Skeletal muscle satellite cell (primary cell): ENCODE measurements around the gene ATOSB.

ENCODE experiments used
- H3K27me3 ChIP-seq: 2 replicates; pipeline ENCODE4 v1.7.0; 2013; ENCODE audit warnings: low read length; ENCODE audit not compliant: control insufficient read depth, insufficient read depth
- H3K36me3 ChIP-seq: 2 replicates; pipeline ENCODE4 v1.7.0; 2013; ENCODE audit warnings: mild to moderate bottlenecking, control low read depth, low read length; ENCODE audit not compliant: insufficient read depth
- H3K4me1 ChIP-seq: 2 replicates; pipeline ENCODE4 v1.7.0; 2013; ENCODE audit warnings: low read length; ENCODE audit not compliant: control insufficient read depth, insufficient read depth
- H3K4me2 ChIP-seq: 2 replicates; pipeline ENCODE4 v1.7.0; 2013; ENCODE audit warnings: mild to moderate bottlenecking, low read length
- H3K4me3 ChIP-seq: 2 replicates; pipeline ENCODE4 v1.7.0; 2013; ENCODE audit warnings: low read length
- H3K9ac ChIP-seq: 2 replicates; pipeline ENCODE4 v1.7.0; 2013; ENCODE audit warnings: mild to moderate bottlenecking, low read depth, low read length, moderate library complexity
- H3K9me3 ChIP-seq: replicated peaks from 2 replicates; pipeline ENCODE4 v1.7.0; 2013; ENCODE audit warnings: mild to moderate bottlenecking, control low read depth, low read length

The ATOSB gene

DNA sequence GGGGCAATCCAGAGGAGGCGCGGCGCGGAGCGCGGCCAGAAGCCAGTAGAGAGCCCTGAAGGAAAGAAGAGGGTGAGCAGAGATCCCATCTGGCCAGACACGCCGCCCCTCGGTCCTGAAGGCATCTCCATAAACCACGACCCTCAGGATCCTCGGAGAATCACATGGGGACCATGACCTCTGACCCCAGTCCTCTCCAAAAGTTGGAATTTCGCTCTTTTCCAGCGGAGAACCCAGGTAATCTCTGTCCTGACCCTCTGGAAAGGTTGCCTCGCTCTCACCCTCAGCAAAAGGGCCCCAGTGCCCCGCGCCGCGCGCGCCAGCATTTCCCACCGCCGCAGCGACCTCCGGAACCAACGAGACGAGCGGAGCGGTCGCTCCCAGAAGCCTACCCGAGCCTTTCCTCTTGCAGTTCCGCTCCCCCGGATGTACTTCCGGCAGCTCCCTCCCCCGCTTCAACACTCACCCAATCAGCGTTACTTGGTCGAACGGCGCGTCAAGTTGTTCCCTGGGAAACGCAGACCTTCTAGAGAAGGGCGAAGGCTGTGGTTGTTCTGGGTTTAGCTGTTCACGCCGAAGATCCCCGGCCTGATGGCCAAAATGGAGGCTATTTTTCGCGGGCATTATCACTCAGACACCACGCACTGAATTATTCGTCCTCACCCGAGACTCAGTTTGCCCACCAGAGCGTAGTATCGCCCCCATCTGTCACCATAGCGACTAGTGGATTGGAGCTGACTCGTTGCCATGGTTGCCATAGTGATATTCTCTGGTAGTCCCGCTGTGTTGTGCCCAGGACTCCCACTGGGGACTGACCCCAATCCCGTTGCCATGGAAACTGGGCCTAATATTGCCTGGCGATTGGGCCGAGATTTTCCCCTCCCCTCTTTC lies 12.6 kb downstream of the ATOSB start, which contains the start of gene STOML2:
STOML2 (minus strand) TSS at position 363 of the 891 bp plus-strand sequence; CDS start at position 326, 37 bp downstream.
- Histone ChIP-seq H3K4me2 (peak within 1 kb of the TSS; percentile 85), H3K4me1 (peaks cover 16% of the 10 kb centered on the region), H3K9me3 (no peaks in the 10 kb centered on the region), H3K4me3 (peak within 1 kb of the TSS; percentile 80), H3K36me3 (peaks cover 55% of the 10 kb centered on the region), H3K27me3 (no peaks in the 10 kb centered on the region), H3K9ac (peak within 1 kb of the TSS; percentile 93)

- Histone ChIP-seq H3K4me3 (peak overlapping the region; percentile 80), H3K4me1 (peaks cover 16% of the 10 kb centered on the region), H3K36me3 (peaks cover 51% of the 10 kb centered on the region), H3K27me3 (no peaks in the 10 kb centered on the region), H3K9ac (peak overlapping the region; percentile 93), H3K4me2 (peak overlapping the region; percentile 85), H3K9me3 (no peaks in the 10 kb centered on the region)
Observed at GRCh38 chr9:35102465-35102768, 13.2 kb downstream of the ATOSB start.

DNA sequence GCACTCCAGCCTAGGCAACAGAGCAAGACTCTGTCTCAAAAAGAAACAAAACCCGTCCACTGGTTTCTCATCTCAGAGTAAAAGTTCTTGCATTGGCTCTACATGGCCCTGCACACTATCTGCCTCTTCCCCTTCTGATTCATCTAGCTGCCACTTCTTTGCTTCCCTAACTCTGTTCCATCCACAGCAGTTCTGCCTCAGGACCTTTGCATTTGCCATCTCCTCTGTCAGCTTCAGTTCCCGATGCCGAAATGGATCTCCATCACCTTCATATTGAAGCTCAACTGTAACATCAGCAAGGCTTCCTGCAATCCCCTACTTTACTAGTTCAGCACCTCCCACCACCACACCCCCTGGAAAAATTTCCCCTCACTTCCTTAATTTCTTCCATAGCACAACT lies 18.1 kb downstream of the ATOSB start:
- peaks cover 24% of the 10 kb centered on the region for H3K36me3 ChIP-seq
- no peaks in the 10 kb centered on the region for H3K27me3 ChIP-seq
- H3K4me1 ChIP-seq, result peaks cover 17% of the 10 kb centered on the region
- H3K4me2 ChIP-seq, result no peak overlapping the region
- H3K9me3 ChIP-seq, result no peaks in the 10 kb centered on the region
- H3K4me3 ChIP-seq, result no peak overlapping the region
- H3K9ac ChIP-seq, result no peak overlapping the region

DNA sequence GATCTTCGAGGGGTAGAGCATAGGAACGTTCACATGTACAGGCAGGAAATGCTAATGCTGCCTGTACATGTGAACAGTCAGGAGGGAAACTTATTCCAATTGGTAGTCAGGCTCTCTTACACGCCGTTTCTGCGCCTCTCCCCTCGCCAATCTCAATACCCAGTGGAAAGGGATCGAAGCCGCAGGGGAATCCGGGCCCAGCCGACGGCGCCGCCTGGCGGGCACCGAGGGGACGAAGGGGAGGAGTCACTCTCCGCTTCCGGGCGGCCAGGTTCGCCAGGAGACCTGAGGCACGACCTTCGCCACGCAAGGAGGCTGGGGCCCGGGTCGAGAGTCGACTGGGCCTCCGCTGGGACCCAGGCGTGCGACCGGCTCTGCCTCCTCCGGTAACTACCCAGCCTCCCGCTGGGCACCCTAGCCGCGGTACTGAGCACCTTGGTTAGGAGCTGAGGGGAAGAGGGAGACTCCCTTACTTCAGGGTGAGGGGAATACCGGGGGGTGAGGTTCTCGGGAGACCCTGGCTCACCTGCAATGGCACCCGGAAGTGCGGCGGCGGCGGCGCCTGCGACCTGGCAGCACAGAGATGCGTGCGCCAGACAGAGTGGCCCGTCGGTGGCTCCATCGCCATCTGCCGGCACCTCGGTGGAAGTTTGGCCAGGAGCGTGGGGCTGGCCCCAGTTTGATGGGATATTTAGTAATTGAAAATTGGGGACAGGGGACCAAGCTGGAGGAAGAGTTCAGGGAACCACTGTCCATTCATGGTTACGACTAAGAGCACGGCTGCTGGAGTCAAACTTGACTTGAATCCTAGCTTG lies 19.4 kb downstream of the ATOSB start, which contains the start of gene PIGO:
PIGO (minus strand) TSS at position 557 of the 815 bp plus-strand sequence. CDS start 1,026 bp downstream, outside the sequence.
- peak within 1 kb of the TSS; percentile 91 for H3K4me2 ChIP-seq
- peaks cover 8% of the 10 kb centered on the region for H3K4me1 ChIP-seq
- peaks cover 29% of the 10 kb centered on the region for H3K36me3 ChIP-seq
- peak within 1 kb of the TSS; percentile 98 for H3K9ac ChIP-seq
- H3K9me3 ChIP-seq, result no peaks in the 10 kb centered on the region
- no peaks in the 10 kb centered on the region for H3K27me3 ChIP-seq
- H3K4me3 ChIP-seq, result peak within 1 kb of the TSS; percentile 97

- no peak overlapping the region for H3K4me2 ChIP-seq
- H3K9ac ChIP-seq, result no peak overlapping the region
- H3K9me3 ChIP-seq, result no peaks in the 10 kb centered on the region
- no peaks in the 10 kb centered on the region for H3K27me3 ChIP-seq
- peaks cover 46% of the 10 kb centered on the region for H3K36me3 ChIP-seq
- peaks cover 8% of the 10 kb centered on the region for H3K4me1 ChIP-seq
- H3K4me3 ChIP-seq, result no peak overlapping the region
Observed at GRCh38 chr9:35091536-35091935, 24.1 kb downstream of the ATOSB start.

- Histone ChIP-seq H3K27me3 (no peaks in the 10 kb centered on the region), H3K9ac (no peak overlapping the region), H3K4me3 (no peak overlapping the region), H3K4me1 (no peaks in the 10 kb centered on the region), H3K9me3 (no peaks in the 10 kb centered on the region), H3K4me2 (no peak overlapping the region), H3K36me3 (peaks cover 49% of the 10 kb centered on the region)
Observed at GRCh38 chr9:35089434-35089833, 26.2 kb downstream of the ATOSB start.

GRCh38 chr9:35085078-35085477 lies 30.6 kb downstream of the ATOSB start:
- H3K4me2 ChIP-seq, result no peak overlapping the region
- no peaks in the 10 kb centered on the region for H3K9me3 ChIP-seq
- no peak overlapping the region for H3K9ac ChIP-seq
- H3K4me1 ChIP-seq, result no peaks in the 10 kb centered on the region
- H3K4me3 ChIP-seq, result no peak overlapping the region
- H3K27me3 ChIP-seq, result no peaks in the 10 kb centered on the region
- peaks cover 28% of the 10 kb centered on the region for H3K36me3 ChIP-seq

DNA sequence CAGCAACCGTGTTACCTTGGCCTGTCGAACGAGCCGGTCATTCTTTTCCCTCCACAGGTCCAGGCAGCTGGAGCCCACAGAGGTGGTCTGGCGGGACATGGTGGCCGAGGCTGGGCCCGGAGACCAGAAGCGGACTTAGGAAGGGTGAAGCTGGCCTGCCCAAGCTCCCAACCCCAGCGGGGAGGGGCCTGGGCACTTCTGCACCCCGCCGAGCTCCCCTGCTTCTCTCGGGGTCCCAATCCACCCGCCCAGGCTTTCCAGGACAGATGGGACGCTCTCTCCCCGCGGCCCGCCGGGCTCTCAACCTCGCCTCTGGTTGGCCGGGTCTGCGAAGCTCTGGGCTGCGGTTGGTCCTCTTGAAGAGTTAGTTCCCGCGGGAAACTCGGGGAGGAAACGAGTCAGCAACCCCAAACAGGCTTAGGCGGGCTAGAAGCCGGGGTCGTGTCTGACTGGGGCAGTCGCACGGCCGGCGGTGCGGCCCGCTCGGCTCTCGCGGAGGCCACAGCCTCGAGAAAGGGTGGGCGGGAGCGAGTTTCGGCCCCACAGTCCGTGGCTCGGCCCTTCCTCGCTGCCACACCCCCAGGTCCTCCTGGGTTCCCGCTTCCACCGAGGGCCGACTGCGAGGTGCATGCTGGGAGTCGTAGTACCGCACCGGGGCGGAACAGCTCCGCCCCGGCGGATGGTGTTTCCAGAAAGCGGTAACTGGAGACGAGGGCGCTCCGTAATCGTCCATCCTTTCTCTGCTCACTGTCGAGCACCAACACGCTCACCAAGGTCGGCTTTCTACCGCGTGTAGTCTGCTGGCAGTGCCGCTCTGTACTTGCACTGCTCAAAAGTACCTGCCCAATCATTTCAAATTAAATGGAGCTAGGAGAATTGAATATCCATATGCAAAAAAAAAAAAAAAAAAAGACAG lies 36.0 kb downstream of the ATOSB start, which contains the start of gene FANCG:
FANCG (minus strand) TSS at position 517 of the 916 bp plus-strand sequence; CDS start at position 99, 418 bp downstream.
- Histone ChIP-seq H3K4me3 (peak within 1 kb of the TSS; percentile 91), H3K9ac (peak within 1 kb of the TSS; percentile 89), H3K9me3 (no peaks in the 10 kb centered on the region), H3K4me1 (peaks cover 12% of the 10 kb centered on the region), H3K4me2 (peak within 1 kb of the TSS; percentile 99), H3K36me3 (peaks cover 6% of the 10 kb centered on the region), H3K27me3 (no peaks in the 10 kb centered on the region)

DNA sequence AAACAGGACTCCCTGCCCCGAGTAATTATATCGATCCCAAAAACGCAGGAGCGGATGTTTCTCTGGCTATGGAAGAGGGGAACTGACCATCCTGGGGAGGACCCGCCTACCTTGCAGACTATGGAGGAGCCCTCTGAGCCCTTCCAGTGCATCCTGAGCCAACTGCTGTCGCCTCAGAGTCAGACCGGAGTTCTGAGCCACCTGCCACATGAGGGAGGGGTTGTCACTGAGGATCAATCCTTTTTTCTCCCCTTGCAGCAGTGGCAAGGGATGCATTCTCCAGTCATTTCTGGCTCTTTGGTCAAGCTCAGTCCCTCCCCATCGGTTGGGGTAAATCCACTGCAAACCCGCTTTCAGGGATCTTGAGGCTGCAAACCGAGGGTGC lies 36.6 kb downstream of the ATOSB start:
- Histone ChIP-seq H3K27me3 (no peaks in the 10 kb centered on the region), H3K4me1 (peaks cover 12% of the 10 kb centered on the region), H3K4me3 (peak overlapping the region; percentile 91), H3K36me3 (peaks cover 11% of the 10 kb centered on the region), H3K9ac (peak overlapping the region; percentile 89), H3K9me3 (no peaks in the 10 kb centered on the region), H3K4me2 (peak overlapping the region; percentile 99)

DNA sequence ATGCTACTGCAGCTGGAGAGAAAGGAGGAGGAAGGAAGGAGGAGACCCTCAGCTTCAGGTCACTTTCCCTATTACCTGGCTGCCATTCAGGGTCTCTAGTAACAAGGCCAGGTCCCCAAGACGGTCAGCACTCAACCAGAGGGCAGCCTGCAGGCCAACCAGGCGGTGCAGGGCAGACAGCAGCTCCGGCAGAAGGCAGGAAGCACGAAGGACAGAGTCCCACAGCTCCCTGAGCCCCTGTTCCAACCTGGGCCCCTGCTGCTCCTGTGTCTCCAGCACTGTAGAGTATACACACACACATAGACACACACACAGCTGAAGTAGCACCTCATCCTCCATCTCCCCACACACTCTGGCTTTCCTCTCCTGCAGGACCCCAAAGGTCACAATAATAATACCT lies 37.6 kb downstream of the ATOSB start:
- peak overlapping the region; percentile 91 for H3K4me3 ChIP-seq
- H3K36me3 ChIP-seq, result peaks cover 11% of the 10 kb centered on the region
- peaks cover 17% of the 10 kb centered on the region for H3K4me1 ChIP-seq
- peak overlapping the region; percentile 99 for H3K4me2 ChIP-seq
- no peaks in the 10 kb centered on the region for H3K9me3 ChIP-seq
- peak overlapping the region; percentile 89 for H3K9ac ChIP-seq
- H3K27me3 ChIP-seq, result no peaks in the 10 kb centered on the region
